HepG2 (cell line): Measurements from ENCODE around the gene VPS37D. TPM values are rescaled to one million over a fixed set of nuclear protein-coding genes. Genes with fewer than 3 reads are reported as not detected.
A peak's percentile ranks its signal among the peaks of the same experiment; 100 is the strongest.

Source experiments
- ERF ChIP-seq: IDR thresholded peaks from 2 replicates; pipeline ENCODE4 v1.6.1; 2018; ENCODE audit warnings: missing biosample characterization, missing genetic modification reagents
- EZH2 ChIP-seq: conservative IDR thresholded peaks from 2 replicates; pipeline ENCODE4 v1.6.1; 2012; ENCODE audit warnings: mild to moderate bottlenecking, low read depth, low read length, moderate library complexity
- HDAC2 ChIP-seq: sonication (generic); formaldehyde crosslinking; IDR thresholded peaks from 2 replicates; pipeline ENCODE4 v1.4.0; 2020; ENCODE audit warnings: missing genetic modification reagents
- HMGXB3 ChIP-seq: sonication (generic); formaldehyde crosslinking; IDR thresholded peaks from 2 replicates; pipeline ENCODE4 v1.4.0; 2020; ENCODE audit warnings: missing genetic modification reagents, borderline replicate concordance
- HOMEZ ChIP-seq: IDR thresholded peaks from 2 replicates; pipeline ENCODE4 v1.6.1; 2016; ENCODE audit warnings: low read depth
- KLF6 ChIP-seq: IDR thresholded peaks from 2 replicates; pipeline ENCODE4 v1.8.0; 2016; ENCODE audit warnings: missing biosample characterization, missing genetic modification reagents
- RFX5 ChIP-seq: IDR thresholded peaks from 2 replicates; pipeline ENCODE4 v1.6.1; 2011; ENCODE audit warnings: low read depth, low read length, improper control_type of control experiment
- SMARCE1 ChIP-seq: fragments of 450-650 bp; IDR thresholded peaks from 2 replicates; pipeline ENCODE4 v1.6.1; 2017; ENCODE audit warnings: borderline replicate concordance
- TBP ChIP-seq: sonication (generic); formaldehyde crosslinking; IDR thresholded peaks from 2 replicates; pipeline ENCODE4 v1.5.0; 2020; ENCODE audit warnings: missing genetic modification reagents
- TFDP1 ChIP-seq: IDR thresholded peaks from 2 replicates; pipeline ENCODE4 v1.6.1; 2016; ENCODE audit warnings: missing compliant biosample characterization, missing genetic modification reagents, borderline replicate concordance
- TMF1 ChIP-seq: sonication (generic); formaldehyde crosslinking; IDR thresholded peaks from 2 replicates; pipeline ENCODE4 v1.8.1; 2022; ENCODE audit warnings: low read depth, missing genetic modification reagents
- TRIM22 ChIP-seq: fragments of 450-650 bp; IDR thresholded peaks from 2 replicates; pipeline ENCODE4 v1.6.1; 2017
- ZBED4 ChIP-seq: sonication (generic); formaldehyde crosslinking; IDR thresholded peaks from 2 replicates; pipeline ENCODE4 v1.4.0; 2020; ENCODE audit warnings: missing genetic modification reagents, borderline replicate concordance
- ZNF580 ChIP-seq: IDR thresholded peaks from 2 replicates; pipeline ENCODE4 v1.6.1; 2016; ENCODE audit warnings: low read depth, borderline replicate concordance
- ZNF616 ChIP-seq: sonication (generic); formaldehyde crosslinking; IDR thresholded peaks from 2 replicates; pipeline ENCODE4 v1.5.0; 2020; ENCODE audit warnings: low read depth, mild to moderate bottlenecking, missing genetic modification reagents
- polyA plus RNA-seq, 8 experiments: library from polyadenylated mRNA; depleted of rRNA in 3 of 8; stranded (reverse) in 7 of 8; unstranded in 1 of 8; fragments of >200 nt; fragmentation: Illumina TruSeq in 4 of 8; extraction: Trizol in 4 of 8; gene quantifications; 2 replicates each; pipeline versions ENCODE4 v1.2.1 to v1.2.3, GENCODE V29; 2011 to 2016; ENCODE audit warnings: low read depth in 4 of 8, missing spikeins in 1 of 8, mixed read lengths in 1 of 8; ENCODE audit not compliant: insufficient read depth in 1 of 8
- total RNA-seq, 5 experiments: library from RNA; depleted of rRNA; stranded (reverse); fragments of >200 nt; fragmentation: Illumina TruSeq; extraction: Trizol; gene quantifications; 2 replicates each; pipeline ENCODE4 v1.2.3, GENCODE V29; 2016; ENCODE audit warnings: low read depth in 1 of 5

The VPS37D gene
- total and polyA plus RNA-seq, 2 of the 13 experiments (the other 11 are each of a cell fraction or from before 2014, with no cell fraction given): 3.8 to 6.3 TPM

GRCh38 chr7:73622909-73623797 lies 44.5 kb upstream of the VPS37D start (continued):
- TF ChIP-seq TRIM22 (no peak), KLF6 (CRISPR knock-in tag) (peak; percentile 22; the same call in 1 of the 2 replicates), HMGXB3 (CRISPR knock-in tag) (peak; percentile 38; the same call in 1 of the 2 replicates), HDAC2 (CRISPR knock-in tag) (peak; percentile 90), ZNF616 (CRISPR knock-in tag) (no peak), ZBED4 (CRISPR knock-in tag) (peak; percentile 79; the same call in 1 of the 2 replicates), ERF (peak; percentile 85), ZNF580 (peak; percentile 87; the same call in 1 of the 2 replicates), TBP (CRISPR knock-in tag) (peak; percentile 55; the same call in 1 of the 2 replicates), TMF1 (CRISPR knock-in tag) (no peak), SMARCE1 (no peak), HOMEZ (CRISPR knock-in tag) (0 out of 2 replicates have a peak, but pooled peaks have one; percentile 26), EZH2 (no peak), RFX5 (no peak), TFDP1 (CRISPR knock-in tag) (peak; percentile 30; the same call in 1 of the 2 replicates)
